Neural progenitor cell (in vitro differentiated cells): ENCODE measurements around the gene MTG1. TPM values are rescaled to one million over a fixed set of nuclear protein-coding genes. Genes with fewer than 3 reads are reported as not detected.

Experiments
- DNase-seq: peaks from one replicate; pipeline ENCODE4 v3.0.0-alpha.2; 2016; ENCODE audit warnings: low spot score
- H2AFZ ChIP-seq: fragments of 200-600 bp; sonication (generic); replicated peaks from 2 replicates; pipeline ENCODE4 v1.6.1; 2016; ENCODE audit warnings: antibody characterized with exemption
- H3F3A ChIP-seq: fragments of 200-600 bp; sonication (generic); 2 replicates; pipeline ENCODE4 v1.6.1; 2016; ENCODE audit warnings: antibody characterized with exemption, low read depth
- H3K27ac ChIP-seq: fragments of 200-600 bp; sonication (generic); 2 replicates; pipeline ENCODE4 v1.5.1; 2016; ENCODE audit warnings: mild to moderate bottlenecking
- H3K27me3 ChIP-seq: fragments of 200-600 bp; sonication (generic); 2 replicates; pipeline ENCODE4 v1.6.1; 2016; ENCODE audit warnings: mild to moderate bottlenecking, moderate library complexity
- H3K36me3 ChIP-seq: fragments of 200-600 bp; sonication (generic); 2 replicates; pipeline ENCODE4 v1.5.1; 2016
- H3K4me1 ChIP-seq: fragments of 200-600 bp; sonication (generic); 2 replicates; pipeline ENCODE4 v1.6.1; 2016; ENCODE audit warnings: mixed run types
- H3K4me2 ChIP-seq: fragments of 200-600 bp; sonication (generic); 2 replicates; pipeline ENCODE4 v1.6.1; 2016
- H3K4me3 ChIP-seq: fragments of 200-600 bp; sonication (generic); 2 replicates; pipeline ENCODE4 v1.5.1; 2016
- H3K79me2 ChIP-seq: fragments of 200-600 bp; sonication (generic); 2 replicates; pipeline ENCODE4 v1.6.1; 2016; ENCODE audit warnings: low read depth
- H3K9ac ChIP-seq: fragments of 200-600 bp; sonication (generic); 2 replicates; pipeline ENCODE4 v1.6.1; 2016
- H3K9me3 ChIP-seq: fragments of 200-600 bp; sonication (generic); 2 replicates; pipeline ENCODE4 v1.5.1; 2016; ENCODE audit warnings: low read depth
- H4K20me1 ChIP-seq: fragments of 200-600 bp; sonication (generic); 2 replicates; pipeline ENCODE4 v1.6.1; 2016; ENCODE audit warnings: low read depth
- H3K27ac Mint-ChIP-seq: 3 replicates; pipeline ENCODE4 v1.8.0; 2021; ENCODE audit warnings: mixed read lengths
- H3K27me3 Mint-ChIP-seq: 2 replicates; pipeline ENCODE4 v1.8.0; 2022; ENCODE audit warnings: low read depth, mild to moderate bottlenecking, inconsistent platforms, moderate library complexity, mixed read lengths; ENCODE audit not compliant: insufficient read depth
- H3K36me3 Mint-ChIP-seq: 3 replicates; pipeline ENCODE4 v1.8.0; 2021; ENCODE audit warnings: mixed read lengths
- H3K4me1 Mint-ChIP-seq: 3 replicates; pipeline ENCODE4 v1.8.0; 2021; ENCODE audit warnings: mixed read lengths
- H3K4me3 Mint-ChIP-seq: 3 replicates; pipeline ENCODE4 v1.8.0; 2021; ENCODE audit warnings: mild to moderate bottlenecking, moderate library complexity, mixed read lengths
- H3K9me3 Mint-ChIP-seq: 3 replicates; pipeline ENCODE4 v1.8.0; 2020; ENCODE audit warnings: mixed read lengths
- CTCF ChIP-seq: fragments of 200-600 bp; sonication (generic); IDR thresholded peaks from 2 replicates; pipeline ENCODE4 v1.5.1; 2017; ENCODE audit warnings: antibody characterized with exemption, mild to moderate bottlenecking
- EZH2 ChIP-seq: fragments of 200-600 bp; sonication (generic); IDR thresholded peaks from 2 replicates; pipeline ENCODE4 v1.6.1; 2017; ENCODE audit warnings: antibody characterized with exemption, mild to moderate bottlenecking, moderate library complexity
- EZH2phosphoT487 ChIP-seq: fragments of 200-600 bp; sonication (generic); IDR thresholded peaks from 2 replicates; pipeline ENCODE4 v1.6.1; 2017; ENCODE audit warnings: antibody characterized with exemption
- total RNA-seq: library from RNA; depleted of rRNA; stranded (reverse); fragments of >200 nt; gene quantifications from 2 replicates; pipeline ENCODE4 v1.2.3, GENCODE V29; 2015; ENCODE audit warnings: low replicate concordance

The MTG1 gene
- total RNA-seq, 1 donor from 2014 or later, result 28.0 TPM

GRCh38 chr10:133379152-133379800, 14.7 kb upstream of the MTG1 start, which contains the start of gene PAOX:
PAOX (plus strand) TSS chr10:133379262; CDS start chr10:133379317, 55 bp downstream.
- peaks cover 12% of the 10 kb centered on the region for H3K27me3 Mint-ChIP-seq
- peak within 1 kb of the TSS; percentile 57 for H3K9ac ChIP-seq
- H2AFZ ChIP-seq, result peak within 1 kb of the TSS; percentile 92
- peaks cover 57% of the 10 kb centered on the region for H3K27me3 ChIP-seq
- peak within 1 kb of the TSS; percentile 87 for H3K4me3 Mint-ChIP-seq
- H3K4me3 ChIP-seq, result peak within 1 kb of the TSS; percentile 81
- H3K27ac Mint-ChIP-seq, result no peak within 1 kb of the TSS
- no peak for TF ChIP-seq CTCF
- no peak for TF ChIP-seq EZH2phosphoT487
- no peak for TF ChIP-seq EZH2
- peak; percentile 89 for DNase-seq
- H3K4me1 Mint-ChIP-seq, result peaks cover 14% of the 10 kb centered on the region
- H3K4me2 ChIP-seq, result peak within 1 kb of the TSS; percentile 98
- peaks cover 6% of the 10 kb centered on the region for H4K20me1 ChIP-seq
- no peaks in the 10 kb centered on the region for H3K9me3 Mint-ChIP-seq
- H3F3A ChIP-seq, result peaks cover 14% of the 10 kb centered on the region
- H3K4me1 ChIP-seq, result peaks cover 4% of the 10 kb centered on the region
- no peaks in the 10 kb centered on the region for H3K79me2 ChIP-seq
- H3K9me3 ChIP-seq, result no peaks in the 10 kb centered on the region
- H3K36me3 Mint-ChIP-seq, result no peaks in the 10 kb centered on the region
- H3K36me3 ChIP-seq, result no peaks in the 10 kb centered on the region
- no peak within 1 kb of the TSS for H3K27ac ChIP-seq

GRCh38 chr10:133379801-133380666, 13.9 kb upstream of the MTG1 start:
- H3K4me2 ChIP-seq, result peak overlapping the region; percentile 90
- no peaks in the 10 kb centered on the region for H3K79me2 ChIP-seq
- no peak for TF ChIP-seq EZH2phosphoT487
- TF ChIP-seq EZH2, result no peak
- TF ChIP-seq CTCF, result no peak
- H3K9me3 ChIP-seq, result no peaks in the 10 kb centered on the region
- peaks cover 6% of the 10 kb centered on the region for H3F3A ChIP-seq
- H3K27ac ChIP-seq, result no peak overlapping the region
- peaks cover 49% of the 10 kb centered on the region for H3K27me3 ChIP-seq
- H3K4me3 Mint-ChIP-seq, result peak overlapping the region; percentile 79
- H3K27me3 Mint-ChIP-seq, result peaks cover 12% of the 10 kb centered on the region
- H3K9me3 Mint-ChIP-seq, result no peaks in the 10 kb centered on the region
- no peaks in the 10 kb centered on the region for H3K36me3 ChIP-seq
- H3K4me3 ChIP-seq, result peak overlapping the region; percentile 81
- peak overlapping the region; percentile 60 for H3K27ac Mint-ChIP-seq
- peaks cover 11% of the 10 kb centered on the region for H3K4me1 Mint-ChIP-seq
- peak overlapping the region; percentile 57 for H3K9ac ChIP-seq
- DNase-seq, result no peak
- H2AFZ ChIP-seq, result peak overlapping the region; percentile 54
- peaks cover 6% of the 10 kb centered on the region for H4K20me1 ChIP-seq
- H3K36me3 Mint-ChIP-seq, result no peaks in the 10 kb centered on the region
- peaks cover 4% of the 10 kb centered on the region for H3K4me1 ChIP-seq

GRCh38 chr10:133381036-133381435, 12.9 kb upstream of the MTG1 start:
- Histone ChIP-seq H3K4me3 (no peak overlapping the region), H3K27me3 (peaks cover 39% of the 10 kb centered on the region), H3K79me2 (no peaks in the 10 kb centered on the region), H3K27ac (no peak overlapping the region), H4K20me1 (peaks cover 6% of the 10 kb centered on the region), H3K4me2 (no peak overlapping the region), H3K9ac (no peak overlapping the region), H2AFZ (no peak overlapping the region), H3K36me3 (no peaks in the 10 kb centered on the region), H3F3A (no peaks in the 10 kb centered on the region), H3K4me1 (peaks cover 4% of the 10 kb centered on the region), H3K9me3 (no peaks in the 10 kb centered on the region)
- H3K9me3 Mint-ChIP-seq, result no peaks in the 10 kb centered on the region
- no peaks in the 10 kb centered on the region for H3K36me3 Mint-ChIP-seq
- DNase-seq, result no peak
- H3K27ac Mint-ChIP-seq, result no peak overlapping the region
- peaks cover 7% of the 10 kb centered on the region for H3K4me1 Mint-ChIP-seq
- no peak for TF ChIP-seq CTCF
- no peak for TF ChIP-seq EZH2
- TF ChIP-seq EZH2phosphoT487, result no peak
- no peak overlapping the region for H3K4me3 Mint-ChIP-seq
- peaks cover 10% of the 10 kb centered on the region for H3K27me3 Mint-ChIP-seq
